ENCODE measurements around the gene RAPGEF5.

RAPGEF5 gene

GRCh38 chr7:22375359-22376048 lies 18.6 kb upstream of the RAPGEF5 start:
- DNase-seq, result no peak

GRCh38 chr7:22373911-22374310 lies 17.0 kb upstream of the RAPGEF5 start:
- no peak for DNase-seq

GRCh38 chr7:22373388-22373787 lies 16.4 kb upstream of the RAPGEF5 start:
- DNase-seq, result no peak

- no peak for DNase-seq
Observed at GRCh38 chr7:22372863-22373262, 15.9 kb upstream of the RAPGEF5 start.

- no peak for DNase-seq
Observed at GRCh38 chr7:22371878-22372277, 14.9 kb upstream of the RAPGEF5 start.

GRCh38 chr7:22364900-22365299 lies 7.9 kb upstream of the RAPGEF5 start:
- DNase-seq, result no peak

- DNase-seq, result no peak
Observed at GRCh38 chr7:22363756-22364422, 6.9 kb upstream of the RAPGEF5 start.

GRCh38 chr7:22361795-22362194 lies 4.8 kb upstream of the RAPGEF5 start:
- no peak for DNase-seq

- no peak for DNase-seq
Observed at GRCh38 chr7:22361320-22361719, 4.4 kb upstream of the RAPGEF5 start.

- DNase-seq, result no peak
Observed at GRCh38 chr7:22358820-22359697, 2.1 kb upstream of the RAPGEF5 start.

- DNase-seq, result no peak
Observed at GRCh38 chr7:22357311-22358175, 589 bp upstream of the RAPGEF5 start.

GRCh38 chr7:22356010-22356691 lies 803 bp downstream of the RAPGEF5 start:
- DNase-seq, result no peak

GRCh38 chr7:22355620-22356009 lies 1.3 kb downstream of the RAPGEF5 start:
- DNase-seq, result no peak

GRCh38 chr7:22354462-22354861 lies 2.5 kb downstream of the RAPGEF5 start:
- DNase-seq, result no peak

- DNase-seq, result no peak
Observed at GRCh38 chr7:22352887-22353286, 4.1 kb downstream of the RAPGEF5 start.

- no peak for DNase-seq
Observed at GRCh38 chr7:22351878-22352277, 5.1 kb downstream of the RAPGEF5 start.

GRCh38 chr7:22351329-22351692 lies 5.6 kb downstream of the RAPGEF5 start:
- no peak for DNase-seq

- no peak for DNase-seq
Observed at GRCh38 chr7:22350466-22351328, 6.3 kb downstream of the RAPGEF5 start.

GRCh38 chr7:22348379-22348778 lies 8.6 kb downstream of the RAPGEF5 start:
- no peak for DNase-seq

- no peak for DNase-seq
Observed at GRCh38 chr7:22346383-22347107, 10.4 kb downstream of the RAPGEF5 start.

Measured in effector CD8-positive, alpha-beta T cell (primary cell).